NCI-H2171 (cell line): Measurements from ENCODE around the gene CPNE2.

Experiments
- DNase-seq: peaks from one replicate; lab custom pipeline; 2025; lab: John Stamatoyannopoulos, UW

The CPNE2 gene

GRCh38 chr16:57192720-57193486 lies 100.5 kb downstream of the CPNE2 start:
- DNase-seq = no peak

- no peak for DNase-seq
Measured at GRCh38 chr16:57194512-57194911, 102.1 kb downstream of the CPNE2 start.

- DNase-seq = no peak
Measured at GRCh38 chr16:57196286-57196685, 103.9 kb downstream of the CPNE2 start.

GRCh38 chr16:57196753-57197152 lies 104.4 kb downstream of the CPNE2 start:
- no peak for DNase-seq
